ENCODE results near the gene RUBCN.
"Not testable (repeated sequence)": the region's sequence is repeated elsewhere in the genome, so short reads cannot be mapped to it uniquely, and the experiment has no call there.

- not testable (repeated sequence) for TF ChIP-seq CTCF (conservative IDR thresholded peaks at IDR 0.05; ENCODE audit: low read length); EZH2phosphoT487 (IDR thresholded peaks at IDR 0.05; ENCODE audit: borderline replicate concordance, low read depth, low read length)
These were observed 8.8 kb downstream of the RUBCN start for GRCh38 chr3:197727878-197728277.
